ENCODE data around the gene XPO5.

XPO5 gene

DNA sequence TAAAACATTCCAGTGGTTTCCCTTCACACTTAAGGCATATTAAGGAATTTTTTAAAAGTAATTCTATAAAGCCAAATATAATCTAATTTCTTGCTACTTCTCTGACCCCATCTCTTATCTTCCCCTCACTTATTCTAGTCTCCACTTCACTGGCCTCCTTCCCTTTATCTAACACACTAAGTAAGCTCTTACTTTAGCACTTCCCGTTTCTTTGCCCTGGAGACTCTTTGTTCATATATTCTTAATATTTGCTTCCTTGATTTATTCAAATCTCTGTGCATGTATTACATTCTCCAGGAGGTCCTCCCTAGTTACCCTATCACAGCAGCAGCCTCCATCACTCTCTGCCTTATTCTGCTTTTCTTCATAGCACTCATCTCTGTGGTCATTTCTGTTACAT is 33.0 kb upstream of the XPO5 start:
- no peaks in the 10 kb centered on the region for H4K20me1 ChIP-seq (ENCODE audit: insufficient read depth)
- no peak overlapping the region for H3K27ac ChIP-seq
- no peak overlapping the region for H3K9ac ChIP-seq
- no peaks in the 10 kb centered on the region for H3K4me1 ChIP-seq (ENCODE audit: low read depth, poor library complexity, severe bottlenecking)
- no peak overlapping the region for H3K4me3 ChIP-seq (IDR thresholded peaks at IDR 0.05; ENCODE audit: insufficient read depth, low read depth, low read length)
- H3K4me2 ChIP-seq = no peak overlapping the region
- H3K79me2 ChIP-seq (ENCODE audit: insufficient read depth, low read depth) = no peaks in the 10 kb centered on the region
- H3K36me3 ChIP-seq (ENCODE audit: insufficient read depth) = no peaks in the 10 kb centered on the region
- no peak overlapping the region for H2AFZ ChIP-seq (ENCODE audit: low read depth)
- no peaks in the 10 kb centered on the region for H3K27me3 ChIP-seq (ENCODE audit: insufficient read depth, low read depth)
- TF ChIP-seq, protein P1, sequence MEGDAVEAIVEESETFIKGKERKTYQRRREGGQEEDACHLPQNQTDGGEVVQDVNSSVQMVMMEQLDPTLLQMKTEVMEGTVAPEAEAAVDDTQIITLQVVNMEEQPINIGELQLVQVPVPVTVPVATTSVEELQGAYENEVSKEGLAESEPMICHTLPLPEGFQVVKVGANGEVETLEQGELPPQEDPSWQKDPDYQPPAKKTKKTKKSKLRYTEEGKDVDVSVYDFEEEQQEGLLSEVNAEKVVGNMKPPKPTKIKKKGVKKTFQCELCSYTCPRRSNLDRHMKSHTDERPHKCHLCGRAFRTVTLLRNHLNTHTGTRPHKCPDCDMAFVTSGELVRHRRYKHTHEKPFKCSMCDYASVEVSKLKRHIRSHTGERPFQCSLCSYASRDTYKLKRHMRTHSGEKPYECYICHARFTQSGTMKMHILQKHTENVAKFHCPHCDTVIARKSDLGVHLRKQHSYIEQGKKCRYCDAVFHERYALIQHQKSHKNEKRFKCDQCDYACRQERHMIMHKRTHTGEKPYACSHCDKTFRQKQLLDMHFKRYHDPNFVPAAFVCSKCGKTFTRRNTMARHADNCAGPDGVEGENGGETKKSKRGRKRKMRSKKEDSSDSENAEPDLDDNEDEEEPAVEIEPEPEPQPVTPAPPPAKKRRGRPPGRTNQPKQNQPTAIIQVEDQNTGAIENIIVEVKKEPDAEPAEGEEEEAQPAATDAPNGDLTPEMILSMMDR (conservative IDR thresholded peaks at IDR 0.05; ENCODE audit: low read depth, low read length) = no peak

DNA sequence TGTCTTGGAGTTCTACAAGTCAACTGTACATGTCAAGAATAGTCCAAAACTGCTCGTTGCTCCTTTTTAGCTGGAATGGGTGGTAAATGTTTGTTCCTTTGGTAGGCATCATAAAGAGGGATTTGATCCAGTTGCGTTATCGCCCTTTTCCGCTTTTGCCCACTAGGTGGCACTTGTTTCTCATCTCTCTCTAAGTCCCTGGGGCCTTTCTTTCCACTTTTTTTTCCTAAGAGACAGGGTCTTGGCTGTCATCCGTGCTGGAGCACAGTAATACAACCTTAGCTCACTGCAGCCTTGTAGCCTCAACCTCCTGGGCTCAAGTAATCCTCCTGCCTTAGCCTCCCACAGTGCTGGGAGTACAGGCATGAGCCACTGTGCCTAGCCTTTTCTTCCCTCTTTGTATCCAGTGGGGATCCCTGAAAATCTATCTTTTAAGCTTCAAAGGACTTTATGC is 32.5 kb upstream of the XPO5 start:
- Histone ChIP-seq H3K27ac (no peak overlapping the region), H3K36me3 (ENCODE audit: insufficient read depth) (no peaks in the 10 kb centered on the region), H3K4me2 (no peak overlapping the region), H3K79me2 (ENCODE audit: insufficient read depth, low read depth) (no peaks in the 10 kb centered on the region), H2AFZ (ENCODE audit: low read depth) (no peak overlapping the region), H4K20me1 (ENCODE audit: insufficient read depth) (no peaks in the 10 kb centered on the region), H3K4me1 (ENCODE audit: low read depth, poor library complexity, severe bottlenecking) (no peaks in the 10 kb centered on the region), H3K9ac (no peak overlapping the region), H3K27me3 (ENCODE audit: insufficient read depth, low read depth) (no peaks in the 10 kb centered on the region), H3K4me3 (IDR thresholded peaks at IDR 0.05; ENCODE audit: insufficient read depth, low read depth, low read length) (no peak overlapping the region)
- TF ChIP-seq, protein P1 (conservative IDR thresholded peaks at IDR 0.05; ENCODE audit: low read depth, low read length) = peak; percentile 91

DNA sequence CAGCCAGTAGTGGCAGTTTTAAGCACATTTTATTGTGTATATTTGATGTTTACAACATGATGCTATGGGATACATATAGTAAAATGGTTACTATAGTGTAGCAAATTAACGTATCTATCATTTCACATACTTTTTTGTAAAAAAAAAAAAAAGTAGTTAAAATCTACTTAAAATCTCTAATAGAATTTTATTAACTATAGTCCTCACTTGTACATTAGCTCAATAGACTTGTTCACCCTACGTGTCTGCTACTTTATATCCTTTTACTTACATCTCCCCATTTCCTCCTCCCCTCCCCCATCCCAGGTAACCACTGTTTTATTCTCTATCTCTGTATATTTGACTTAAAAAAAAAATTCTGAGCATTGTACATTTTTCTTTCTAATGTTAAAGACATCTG is 30.2 kb upstream of the XPO5 start:
- no peak overlapping the region for H3K4me3 ChIP-seq (IDR thresholded peaks at IDR 0.05; ENCODE audit: insufficient read depth, low read depth, low read length)
- H3K36me3 ChIP-seq (ENCODE audit: insufficient read depth) = no peaks in the 10 kb centered on the region
- no peaks in the 10 kb centered on the region for H3K27me3 ChIP-seq (ENCODE audit: insufficient read depth, low read depth)
- no peaks in the 10 kb centered on the region for H3K4me1 ChIP-seq (ENCODE audit: low read depth, poor library complexity, severe bottlenecking)
- H3K79me2 ChIP-seq (ENCODE audit: insufficient read depth, low read depth) = no peaks in the 10 kb centered on the region
- H3K9ac ChIP-seq = no peak overlapping the region
- no peak overlapping the region for H3K27ac ChIP-seq
- no peak overlapping the region for H3K4me2 ChIP-seq
- no peak overlapping the region for H2AFZ ChIP-seq (ENCODE audit: low read depth)
- TF ChIP-seq, protein P1 (conservative IDR thresholded peaks at IDR 0.05; ENCODE audit: low read depth, low read length) = no peak
- H4K20me1 ChIP-seq (ENCODE audit: insufficient read depth) = no peaks in the 10 kb centered on the region

DNA sequence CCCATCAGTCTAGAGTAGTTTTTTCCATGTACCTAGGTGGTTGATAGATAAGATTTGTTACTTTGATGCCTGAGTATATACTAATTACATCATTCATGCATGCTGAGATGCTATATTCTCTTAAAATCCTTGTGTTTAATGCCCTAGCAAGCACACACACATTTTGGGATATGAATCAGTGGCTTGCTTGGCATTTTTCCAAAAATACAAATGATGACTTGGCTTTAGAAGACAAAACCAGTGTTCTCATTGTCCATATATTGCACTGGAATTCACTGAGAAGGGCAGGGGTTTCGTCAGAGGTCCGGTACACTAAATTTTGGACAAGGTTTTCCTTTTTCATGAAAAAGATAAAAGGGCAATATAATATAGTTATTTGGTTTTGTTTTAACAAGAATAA is 28.3 kb upstream of the XPO5 start:
- no peak overlapping the region for H3K9ac ChIP-seq
- H4K20me1 ChIP-seq (ENCODE audit: insufficient read depth) = no peaks in the 10 kb centered on the region
- H3K36me3 ChIP-seq (ENCODE audit: insufficient read depth) = no peaks in the 10 kb centered on the region
- H3K4me3 ChIP-seq (IDR thresholded peaks at IDR 0.05; ENCODE audit: insufficient read depth, low read depth, low read length) = no peak overlapping the region
- H2AFZ ChIP-seq (ENCODE audit: low read depth) = no peak overlapping the region
- H3K4me2 ChIP-seq = no peak overlapping the region
- TF ChIP-seq, protein P1 (conservative IDR thresholded peaks at IDR 0.05; ENCODE audit: low read depth, low read length) = no peak
- H3K27me3 ChIP-seq (ENCODE audit: insufficient read depth, low read depth) = no peaks in the 10 kb centered on the region
- H3K4me1 ChIP-seq (ENCODE audit: low read depth, poor library complexity, severe bottlenecking) = no peaks in the 10 kb centered on the region
- no peak overlapping the region for H3K27ac ChIP-seq
- H3K79me2 ChIP-seq (ENCODE audit: insufficient read depth, low read depth) = no peaks in the 10 kb centered on the region
